Measurements from ENCODE around the gene NMT2.

Gene NMT2

DNA sequence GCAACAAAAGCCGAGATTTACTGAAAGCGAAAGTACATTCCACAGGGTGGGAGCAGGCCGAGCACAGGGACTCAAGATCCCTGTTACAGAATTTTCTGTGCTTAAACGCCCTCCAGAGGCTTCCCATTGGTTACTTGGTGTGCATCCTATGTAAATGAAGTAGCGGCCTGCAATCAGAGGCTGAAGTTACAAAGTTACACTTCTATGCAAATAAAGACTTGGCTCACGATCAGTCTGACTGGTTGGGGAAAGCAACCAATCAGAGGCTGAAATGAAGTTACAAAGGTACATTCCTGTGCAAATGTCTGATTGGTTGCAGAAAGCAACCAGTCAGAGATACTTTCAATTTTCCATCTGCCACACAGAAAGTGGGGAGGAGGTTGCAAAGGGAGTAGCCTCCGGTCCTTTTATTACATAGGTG is 84.0 kb downstream of the NMT2 start:
- H3K23ac ChIP-seq (ENCODE audit: low read length) = no peak overlapping the region
- H3K27ac ChIP-seq (ENCODE audit: low read depth, low read length) = no peak overlapping the region
- no peak overlapping the region for H2BK120ac ChIP-seq (ENCODE audit: low read depth, low read length)
- H3K4me1 ChIP-seq (ENCODE audit: control insufficient read depth, low read depth, low read length) = no peaks in the 10 kb centered on the region
- no peak overlapping the region for H2BK15ac ChIP-seq (replicated peaks; ENCODE audit: low read depth)
- DNase-seq = peak; percentile 74
- no peak overlapping the region for H4K8ac ChIP-seq (ENCODE audit: low read depth, low read length)
- H3K4ac ChIP-seq (ENCODE audit: low read depth, low read length) = no peak overlapping the region
- H3K56ac ChIP-seq (ENCODE audit: low read length) = no peak overlapping the region
- H3K79me2 ChIP-seq (ENCODE audit: control insufficient read depth, insufficient read depth, low read length) = no peaks in the 10 kb centered on the region
- no CpG with 5 or more reads among the region's 7 CpGs for WGBS (ENCODE audit: extremely low coverage, insufficient coverage, low lambda C conversion rate)
- no peak overlapping the region for H3K4me2 ChIP-seq (ENCODE audit: low read length)
- H3K79me1 ChIP-seq (ENCODE audit: low read length) = no peaks in the 10 kb centered on the region
- no peak overlapping the region for H2AK5ac ChIP-seq (ENCODE audit: low read length)
- no peaks in the 10 kb centered on the region for H3K27me3 ChIP-seq (ENCODE audit: insufficient read depth, low read length, poor library complexity)
- no peak overlapping the region for H4K5ac ChIP-seq (ENCODE audit: low read length)
- H3K36me3 ChIP-seq (ENCODE audit: control insufficient read depth, insufficient read depth, low read length) = no peaks in the 10 kb centered on the region
- H2BK5ac ChIP-seq (ENCODE audit: low read length) = no peak overlapping the region
- no peak overlapping the region for H3K9ac ChIP-seq (ENCODE audit: low read length)
- no peak overlapping the region for H3K4me3 ChIP-seq (ENCODE audit: low read length)
- H3K18ac ChIP-seq (ENCODE audit: low read length) = no peak overlapping the region

DNA sequence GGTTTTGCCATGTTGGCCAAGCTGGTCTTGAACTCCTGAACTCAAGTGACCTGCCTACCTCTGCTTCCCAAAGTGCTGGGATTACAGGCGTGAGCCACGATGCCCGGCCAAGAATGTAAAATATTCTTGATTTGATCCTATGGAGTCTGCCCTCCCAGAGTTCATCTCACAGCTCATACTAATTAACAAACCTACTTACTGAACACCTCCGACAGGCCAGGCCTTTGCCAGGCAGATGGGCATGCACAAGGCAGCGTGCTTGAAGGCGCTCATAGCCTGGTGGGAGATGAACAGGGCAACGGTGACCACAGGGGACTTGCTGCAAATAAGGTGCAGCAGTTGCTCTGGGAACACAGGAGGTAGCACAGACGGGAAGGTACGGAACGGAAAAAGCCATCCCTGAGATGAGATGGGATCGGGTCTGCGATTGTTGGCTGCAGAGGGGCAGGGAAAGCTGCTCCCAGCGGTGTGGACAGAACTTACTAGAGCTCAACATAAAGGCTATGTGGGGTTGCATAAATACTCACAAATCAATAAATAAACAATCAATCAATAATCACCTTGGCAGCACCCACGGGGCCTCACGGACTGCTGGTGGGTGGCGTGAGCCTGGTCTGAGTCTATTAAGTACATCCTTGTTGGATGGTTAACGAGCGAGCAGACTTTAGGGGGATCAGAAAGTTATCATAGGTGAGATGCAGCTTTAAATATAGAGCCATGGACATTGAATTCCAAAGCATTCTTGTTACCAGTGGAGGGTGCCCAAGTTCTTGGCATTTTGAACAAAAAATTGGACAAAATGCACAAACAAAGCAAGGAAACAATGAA is 84.6 kb downstream of the NMT2 start:
- Histone ChIP-seq H3K36me3 (ENCODE audit: control insufficient read depth, insufficient read depth, low read length) (no peaks in the 10 kb centered on the region), H2BK5ac (ENCODE audit: low read length) (no peak overlapping the region), H2BK15ac (replicated peaks; ENCODE audit: low read depth) (no peak overlapping the region), H3K4me3 (ENCODE audit: low read length) (no peak overlapping the region), H3K79me1 (ENCODE audit: low read length) (no peaks in the 10 kb centered on the region), H3K56ac (ENCODE audit: low read length) (no peak overlapping the region), H3K23ac (ENCODE audit: low read length) (no peak overlapping the region), H3K4me1 (ENCODE audit: control insufficient read depth, low read depth, low read length) (no peaks in the 10 kb centered on the region), H2BK120ac (ENCODE audit: low read depth, low read length) (no peak overlapping the region), H4K8ac (ENCODE audit: low read depth, low read length) (no peak overlapping the region), H4K5ac (ENCODE audit: low read length) (no peak overlapping the region), H3K79me2 (ENCODE audit: control insufficient read depth, insufficient read depth, low read length) (no peaks in the 10 kb centered on the region), H2AK5ac (ENCODE audit: low read length) (no peak overlapping the region), H3K4me2 (ENCODE audit: low read length) (no peak overlapping the region), H3K4ac (ENCODE audit: low read depth, low read length) (no peak overlapping the region), H3K18ac (ENCODE audit: low read length) (no peak overlapping the region), H3K9ac (ENCODE audit: low read length) (no peak overlapping the region), H3K27me3 (ENCODE audit: insufficient read depth, low read length, poor library complexity) (no peaks in the 10 kb centered on the region), H3K27ac (ENCODE audit: low read depth, low read length) (no peak overlapping the region)
- DNase-seq = no peak
- no CpG with 5 or more reads among the region's 18 CpGs for WGBS (ENCODE audit: extremely low coverage, insufficient coverage, low lambda C conversion rate)

- Histone ChIP-seq H3K79me2 (ENCODE audit: control insufficient read depth, insufficient read depth, low read length) (no peaks in the 10 kb centered on the region), H2AK5ac (ENCODE audit: low read length) (no peak overlapping the region), H3K4ac (ENCODE audit: low read depth, low read length) (no peak overlapping the region), H4K5ac (ENCODE audit: low read length) (no peak overlapping the region), H3K27ac (ENCODE audit: low read depth, low read length) (no peak overlapping the region), H3K79me1 (ENCODE audit: low read length) (no peaks in the 10 kb centered on the region), H3K4me3 (ENCODE audit: low read length) (no peak overlapping the region), H3K9ac (ENCODE audit: low read length) (no peak overlapping the region), H2BK15ac (replicated peaks; ENCODE audit: low read depth) (no peak overlapping the region), H4K8ac (ENCODE audit: low read depth, low read length) (no peak overlapping the region), H3K23ac (ENCODE audit: low read length) (no peak overlapping the region), H3K56ac (ENCODE audit: low read length) (no peak overlapping the region), H3K27me3 (ENCODE audit: insufficient read depth, low read length, poor library complexity) (no peaks in the 10 kb centered on the region), H2BK5ac (ENCODE audit: low read length) (no peak overlapping the region), H3K18ac (ENCODE audit: low read length) (no peak overlapping the region), H3K4me2 (ENCODE audit: low read length) (no peak overlapping the region), H2BK120ac (ENCODE audit: low read depth, low read length) (no peak overlapping the region), H3K36me3 (ENCODE audit: control insufficient read depth, insufficient read depth, low read length) (no peaks in the 10 kb centered on the region), H3K4me1 (ENCODE audit: control insufficient read depth, low read depth, low read length) (no peaks in the 10 kb centered on the region)
- no peak for DNase-seq
- no CpG with 5 or more reads among the region's 3 CpGs for WGBS (ENCODE audit: extremely low coverage, insufficient coverage, low lambda C conversion rate)
These were observed 93.1 kb downstream of the NMT2 start for GRCh38 chr10:15075421-15075820.

GRCh38 chr10:15072358-15072757 is 96.1 kb downstream of the NMT2 start:
- H3K27ac ChIP-seq (ENCODE audit: low read depth, low read length) = no peak overlapping the region
- H4K5ac ChIP-seq (ENCODE audit: low read length) = no peak overlapping the region
- DNase-seq = peak; percentile 44
- H3K18ac ChIP-seq (ENCODE audit: low read length) = no peak overlapping the region
- no CpG with 5 or more reads among the region's 5 CpGs for WGBS (ENCODE audit: extremely low coverage, insufficient coverage, low lambda C conversion rate)
- H3K79me2 ChIP-seq (ENCODE audit: control insufficient read depth, insufficient read depth, low read length) = no peaks in the 10 kb centered on the region
- no peak overlapping the region for H3K4me2 ChIP-seq (ENCODE audit: low read length)
- no peaks in the 10 kb centered on the region for H3K27me3 ChIP-seq (ENCODE audit: insufficient read depth, low read length, poor library complexity)
- H3K4me1 ChIP-seq (ENCODE audit: control insufficient read depth, low read depth, low read length) = no peaks in the 10 kb centered on the region
- H2BK15ac ChIP-seq (replicated peaks; ENCODE audit: low read depth) = no peak overlapping the region
- H2BK120ac ChIP-seq (ENCODE audit: low read depth, low read length) = no peak overlapping the region
- H2AK5ac ChIP-seq (ENCODE audit: low read length) = no peak overlapping the region
- no peak overlapping the region for H3K23ac ChIP-seq (ENCODE audit: low read length)
- H2BK5ac ChIP-seq (ENCODE audit: low read length) = no peak overlapping the region
- H3K9ac ChIP-seq (ENCODE audit: low read length) = no peak overlapping the region
- H3K36me3 ChIP-seq (ENCODE audit: control insufficient read depth, insufficient read depth, low read length) = no peaks in the 10 kb centered on the region
- H3K4ac ChIP-seq (ENCODE audit: low read depth, low read length) = no peak overlapping the region
- H4K8ac ChIP-seq (ENCODE audit: low read depth, low read length) = no peak overlapping the region
- H3K4me3 ChIP-seq (ENCODE audit: low read length) = no peak overlapping the region
- no peaks in the 10 kb centered on the region for H3K79me1 ChIP-seq (ENCODE audit: low read length)
- H3K56ac ChIP-seq (ENCODE audit: low read length) = no peak overlapping the region

DNA sequence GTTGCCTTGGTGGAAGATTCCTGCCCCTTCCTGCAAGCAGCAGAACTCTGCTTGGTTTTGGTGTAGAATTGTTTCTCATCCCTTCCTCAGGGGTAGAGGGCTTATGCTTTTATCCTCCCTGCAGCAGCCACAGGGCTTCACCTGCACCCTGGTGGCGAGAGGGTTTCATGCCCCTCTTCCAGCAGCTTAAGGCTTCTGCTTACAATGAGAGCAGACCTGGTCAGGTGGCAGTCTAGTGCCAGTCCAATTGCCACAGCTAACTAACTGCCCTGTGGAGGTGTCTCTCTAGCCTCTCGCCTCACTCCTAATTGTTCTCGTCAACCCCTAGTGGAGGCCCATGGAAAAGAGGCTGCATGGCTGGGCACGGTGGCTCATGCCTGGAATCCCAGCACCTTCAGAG is 99.3 kb downstream of the NMT2 start:
- Histone ChIP-seq H2BK120ac (ENCODE audit: low read depth, low read length) (no peak overlapping the region), H3K4me3 (ENCODE audit: low read length) (no peak overlapping the region), H3K79me2 (ENCODE audit: control insufficient read depth, insufficient read depth, low read length) (no peaks in the 10 kb centered on the region), H3K4me1 (ENCODE audit: control insufficient read depth, low read depth, low read length) (no peaks in the 10 kb centered on the region), H3K36me3 (ENCODE audit: control insufficient read depth, insufficient read depth, low read length) (no peaks in the 10 kb centered on the region), H3K27me3 (ENCODE audit: insufficient read depth, low read length, poor library complexity) (no peaks in the 10 kb centered on the region), H3K9ac (ENCODE audit: low read length) (no peak overlapping the region), H2BK15ac (replicated peaks; ENCODE audit: low read depth) (no peak overlapping the region), H3K4me2 (ENCODE audit: low read length) (no peak overlapping the region), H3K27ac (ENCODE audit: low read depth, low read length) (no peak overlapping the region), H3K79me1 (ENCODE audit: low read length) (no peaks in the 10 kb centered on the region), H2AK5ac (ENCODE audit: low read length) (no peak overlapping the region), H2BK5ac (ENCODE audit: low read length) (no peak overlapping the region), H3K4ac (ENCODE audit: low read depth, low read length) (no peak overlapping the region), H3K18ac (ENCODE audit: low read length) (no peak overlapping the region), H4K5ac (ENCODE audit: low read length) (no peak overlapping the region), H3K56ac (ENCODE audit: low read length) (no peak overlapping the region), H4K8ac (ENCODE audit: low read depth, low read length) (no peak overlapping the region), H3K23ac (ENCODE audit: low read length) (no peak overlapping the region)
- no peak for DNase-seq
- no CpG with 5 or more reads among the region's 4 CpGs for WGBS (ENCODE audit: extremely low coverage, insufficient coverage, low lambda C conversion rate)

GRCh38 chr10:15068802-15069201 is 99.7 kb downstream of the NMT2 start:
- no peaks in the 10 kb centered on the region for H3K4me1 ChIP-seq (ENCODE audit: control insufficient read depth, low read depth, low read length)
- H3K9ac ChIP-seq (ENCODE audit: low read length) = no peak overlapping the region
- no peak overlapping the region for H2BK15ac ChIP-seq (replicated peaks; ENCODE audit: low read depth)
- no peaks in the 10 kb centered on the region for H3K27me3 ChIP-seq (ENCODE audit: insufficient read depth, low read length, poor library complexity)
- H2AK5ac ChIP-seq (ENCODE audit: low read length) = no peak overlapping the region
- no peak overlapping the region for H4K5ac ChIP-seq (ENCODE audit: low read length)
- H3K23ac ChIP-seq (ENCODE audit: low read length) = no peak overlapping the region
- no peaks in the 10 kb centered on the region for H3K79me1 ChIP-seq (ENCODE audit: low read length)
- no CpG with 5 or more reads among the region's 3 CpGs for WGBS (ENCODE audit: extremely low coverage, insufficient coverage, low lambda C conversion rate)
- H3K56ac ChIP-seq (ENCODE audit: low read length) = no peak overlapping the region
- no peak overlapping the region for H3K4ac ChIP-seq (ENCODE audit: low read depth, low read length)
- no peaks in the 10 kb centered on the region for H3K36me3 ChIP-seq (ENCODE audit: control insufficient read depth, insufficient read depth, low read length)
- H4K8ac ChIP-seq (ENCODE audit: low read depth, low read length) = no peak overlapping the region
- no peak overlapping the region for H3K4me3 ChIP-seq (ENCODE audit: low read length)
- DNase-seq = no peak
- H2BK5ac ChIP-seq (ENCODE audit: low read length) = no peak overlapping the region
- no peak overlapping the region for H3K27ac ChIP-seq (ENCODE audit: low read depth, low read length)
- no peak overlapping the region for H3K4me2 ChIP-seq (ENCODE audit: low read length)
- H3K79me2 ChIP-seq (ENCODE audit: control insufficient read depth, insufficient read depth, low read length) = no peaks in the 10 kb centered on the region
- no peak overlapping the region for H3K18ac ChIP-seq (ENCODE audit: low read length)
- no peak overlapping the region for H2BK120ac ChIP-seq (ENCODE audit: low read depth, low read length)
